GM19193 (cell line): ENCODE results near the gene TYW3.

Experiments used
- POLR2A ChIP-seq: IDR thresholded peaks from 4 replicates; pipeline ENCODE4 v1.6.1; 2011; ENCODE audit not compliant: insufficient read depth, insufficient read length; ENCODE audit errors: extremely low read depth

Gene TYW3

GRCh38 chr1:74773582-74773981 lies 40.6 kb downstream of the TYW3 start:
- TF ChIP-seq POLR2A, result no peak

GRCh38 chr1:74775735-74776134 lies 42.8 kb downstream of the TYW3 start:
- TF ChIP-seq POLR2A, result no peak

GRCh38 chr1:74777525-74777924 lies 44.6 kb downstream of the TYW3 start:
- TF ChIP-seq POLR2A, result no peak

GRCh38 chr1:74779750-74780149 lies 46.8 kb downstream of the TYW3 start:
- no peak for TF ChIP-seq POLR2A

- no peak for TF ChIP-seq POLR2A
Observed at GRCh38 chr1:74780594-74780993, 47.6 kb downstream of the TYW3 start.

- TF ChIP-seq POLR2A, result no peak
Observed at GRCh38 chr1:74785944-74786343, 53.0 kb downstream of the TYW3 start.

- no peak for TF ChIP-seq POLR2A
Observed at GRCh38 chr1:74790453-74790852, 57.5 kb downstream of the TYW3 start.

- no peak for TF ChIP-seq POLR2A
Observed at GRCh38 chr1:74791491-74791890, 58.5 kb downstream of the TYW3 start.

- TF ChIP-seq POLR2A, result no peak
Observed at GRCh38 chr1:74799119-74799657, 66.2 kb downstream of the TYW3 start.

- no peak for TF ChIP-seq POLR2A
Observed at GRCh38 chr1:74811436-74812179, 78.7 kb downstream of the TYW3 start.

- no peak for TF ChIP-seq POLR2A
Observed at GRCh38 chr1:74812180-74812541, 79.2 kb downstream of the TYW3 start.
